ENCODE data around the gene LRRN2. TPM values are rescaled to one million over a fixed set of nuclear protein-coding genes. Genes with fewer than 3 reads are reported as not detected.

Gene LRRN2
- total RNA-seq, 1 experiment from 2014 or later, result 5.8 TPM

GRCh38 chr1:204626381-204626780 lies 59.2 kb downstream of the LRRN2 start:
- no peak overlapping the region for H2AFZ ChIP-seq (ENCODE audit: low read length)
- peaks cover 0 to 7% (median 4%) of the 10 kb centered on the region in 3 experiments; a peak in 5 of 7 replicates for H3K36me3 Mint-ChIP-seq (ENCODE audit: insufficient read depth in 1 of 3, low read depth in 3 of 3)

More at GRCh38 chr1:204626381-204626780, 59.2 kb downstream of the LRRN2 start:
- no peak overlapping the region for H3K14ac ChIP-seq (ENCODE audit: insufficient read depth, low read length)
- H2BK20ac ChIP-seq (ENCODE audit: low read depth, low read length, poor library complexity, severe bottlenecking), result no peak overlapping the region
- H2BK12ac ChIP-seq (ENCODE audit: insufficient read length, low read depth, low read length), result no peak overlapping the region
- no peak overlapping the region for H3T11ph ChIP-seq (ENCODE audit: low read length)
- WGBS (ENCODE audit: extremely low coverage, insufficient read length, low lambda C conversion rate), result no CpG with 5 or more reads among the region's 7 CpGs
- H4K20me1 ChIP-seq (ENCODE audit: control insufficient read depth, insufficient read depth, insufficient read length), result no peaks in the 10 kb centered on the region
- H2BK5ac ChIP-seq (ENCODE audit: insufficient read length, low read length), result no peak overlapping the region
- H2BK15ac ChIP-seq (ENCODE audit: low read depth, low read length), result no peak overlapping the region
- H2AK5ac ChIP-seq (ENCODE audit: insufficient read length, low read length), result no peak overlapping the region
- H3K4me1 ChIP-seq (ENCODE audit: insufficient read depth, low read length), result no peaks in the 10 kb centered on the region; the same call in 1 of the 2 replicates
- Mint-ChIP-seq H3K4me1 (peaks cover 16 to 38% of the 10 kb centered on the region in 2 experiments), H3K27me3 (ENCODE audit: low read depth) (peaks cover 6% of the 10 kb centered on the region), H3K27ac (no peak overlapping the region; a peak in 1 of 7 replicates), H3K9me3 (peaks cover 0 to 8% of the 10 kb centered on the region in 2 experiments; a peak in 2 of 5 replicates), H3K4me3 (no peak overlapping the region)
- H4K5ac ChIP-seq (ENCODE audit: insufficient read length, low read depth, low read length), result no peak overlapping the region
- H3K23ac ChIP-seq (ENCODE audit: insufficient read length, low read depth, low read length), result no peak overlapping the region
- H3K9me3 ChIP-seq (ENCODE audit: control insufficient read depth, low read depth, low read length), result no peaks in the 10 kb centered on the region
- DNase-seq, result no peak
- H3K27ac ChIP-seq (ENCODE audit: insufficient read length, low read depth, low read length), result no peak overlapping the region
- H4K91ac ChIP-seq (ENCODE audit: insufficient read length, low read depth, low read length), result no peak overlapping the region
- no peak overlapping the region for H3K9ac ChIP-seq (ENCODE audit: extremely low read depth, insufficient read length, low read length)
- no peaks in the 10 kb centered on the region for H3K23me2 ChIP-seq (ENCODE audit: insufficient read length, low read depth, low read length, poor library complexity, severe bottlenecking)
- no peak overlapping the region for H3K4me2 ChIP-seq (ENCODE audit: insufficient read depth, insufficient read length, low read length)
- no peak overlapping the region for H2BK120ac ChIP-seq (ENCODE audit: low read depth, low read length, poor library complexity, severe bottlenecking)
- H3K18ac ChIP-seq (ENCODE audit: insufficient read length, low read depth, low read length), result no peak overlapping the region
- H3K27me3 ChIP-seq (ENCODE audit: insufficient read depth, low read length), result no peaks in the 10 kb centered on the region
- no peaks in the 10 kb centered on the region for H3K79me1 ChIP-seq (ENCODE audit: insufficient read depth, low read depth, low read length, poor library complexity, severe bottlenecking)
- H3K56ac ChIP-seq (ENCODE audit: insufficient read length, low read depth, low read length), result no peak overlapping the region
- no peak for TF ChIP-seq CTCF (conservative IDR thresholded peaks at IDR 0.05)
- no peak overlapping the region for H4K8ac ChIP-seq (replicated peaks; ENCODE audit: insufficient read length, low read depth, low read length)
- H3K4ac ChIP-seq (ENCODE audit: low read depth, low read length), result no peak overlapping the region
- H3K79me2 ChIP-seq (ENCODE audit: insufficient read depth, low read length), result no peaks in the 10 kb centered on the region
